ENCODE data around the gene SLC6A16. TPM values are rescaled to one million over a fixed set of nuclear protein-coding genes. Genes with fewer than 3 reads are reported as not detected.

The SLC6A16 gene
- total RNA-seq, 1 donor from 2014 or later, result 1.1 TPM

DNA sequence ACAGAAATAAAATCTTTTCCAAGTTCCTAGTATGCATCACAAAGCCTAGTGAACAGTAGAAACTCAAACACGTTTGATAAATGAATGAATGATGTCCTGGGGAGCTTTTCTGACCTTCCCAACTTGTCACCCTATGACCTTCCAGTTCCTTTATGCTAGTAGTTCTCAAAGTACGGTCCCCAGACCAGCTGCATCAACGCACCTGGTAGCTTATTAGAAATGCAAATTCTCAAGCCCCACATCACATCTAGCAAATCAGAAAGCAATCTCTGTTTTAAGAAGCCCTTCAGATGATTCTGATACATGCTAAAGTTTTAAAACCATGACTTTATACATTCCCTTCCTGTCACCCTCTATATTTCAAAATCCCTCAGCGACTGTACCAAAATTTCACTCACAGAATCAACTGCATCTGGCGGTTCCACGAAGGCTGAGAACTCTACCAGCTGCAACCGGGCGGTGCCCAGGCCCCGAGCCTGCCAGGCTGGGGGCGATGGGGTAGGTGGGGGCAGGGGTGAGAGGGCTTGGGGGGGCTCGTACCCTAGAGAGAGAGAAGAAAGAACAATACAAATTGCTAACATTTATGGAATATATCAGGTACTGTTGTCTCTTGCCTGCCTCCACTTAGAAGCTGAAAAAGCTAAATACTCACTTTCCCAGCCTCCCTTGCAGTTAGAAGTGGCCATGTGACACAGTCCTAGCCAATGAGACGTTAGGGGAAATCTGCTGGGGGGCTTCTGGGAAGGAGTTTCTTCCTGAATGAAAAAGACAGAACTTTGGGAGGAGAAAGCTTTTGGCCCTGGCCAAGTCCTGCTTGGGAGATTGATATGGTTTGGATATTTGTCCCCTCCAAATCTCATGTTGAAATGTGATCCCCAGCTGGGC lies 23.6 kb upstream of the SLC6A16 start:
- ATAC-seq (no peak), DNase-seq (no peak)
- intact Hi-C loops (cut with micrococcal nuclease), result no loop called here

DNA sequence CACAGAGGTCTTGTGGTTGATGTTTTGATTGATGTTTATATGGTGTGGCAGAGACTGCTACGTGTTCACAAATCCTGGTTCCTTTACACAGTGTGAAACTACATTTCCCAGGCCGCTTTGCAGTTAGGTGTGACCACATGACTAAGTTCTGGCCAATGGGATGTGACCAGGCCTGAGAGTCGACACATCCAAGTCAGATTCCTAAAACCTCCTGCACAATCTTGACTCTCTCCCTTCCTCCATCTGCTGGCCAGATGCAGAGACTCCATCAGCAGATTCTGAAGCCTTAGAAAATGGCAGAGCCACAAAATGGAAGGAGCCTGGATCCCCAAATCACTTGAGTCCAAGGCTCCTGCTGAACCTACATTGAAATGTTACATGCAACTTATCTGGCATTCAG lies 22.8 kb upstream of the SLC6A16 start:
- DNase-seq (no peak), ATAC-seq (peak; percentile 68)
- intact Hi-C loops (cut with micrococcal nuclease), result no loop called here

- ATAC-seq, result no peak
- intact Hi-C loops (cut with micrococcal nuclease), result no loop called here
- DNase-seq, result no peak
Observed at GRCh38 chr19:49347191-49347590, 22.2 kb upstream of the SLC6A16 start.

GRCh38 chr19:49344505-49345423 lies 19.8 kb upstream of the SLC6A16 start:
- intact Hi-C loops (cut with micrococcal nuclease), result no loop called here
- no peak for DNase-seq
- ATAC-seq, result no peak

GRCh38 chr19:49343123-49343522 lies 18.1 kb upstream of the SLC6A16 start:
- intact Hi-C loops (cut with micrococcal nuclease), result no loop called here
- ATAC-seq, result no peak
- no peak for DNase-seq

- ATAC-seq (no peak), DNase-seq (no peak)
- intact Hi-C loops (cut with micrococcal nuclease), result no loop called here
Observed at GRCh38 chr19:49342291-49342721, 17.3 kb upstream of the SLC6A16 start.

DNA sequence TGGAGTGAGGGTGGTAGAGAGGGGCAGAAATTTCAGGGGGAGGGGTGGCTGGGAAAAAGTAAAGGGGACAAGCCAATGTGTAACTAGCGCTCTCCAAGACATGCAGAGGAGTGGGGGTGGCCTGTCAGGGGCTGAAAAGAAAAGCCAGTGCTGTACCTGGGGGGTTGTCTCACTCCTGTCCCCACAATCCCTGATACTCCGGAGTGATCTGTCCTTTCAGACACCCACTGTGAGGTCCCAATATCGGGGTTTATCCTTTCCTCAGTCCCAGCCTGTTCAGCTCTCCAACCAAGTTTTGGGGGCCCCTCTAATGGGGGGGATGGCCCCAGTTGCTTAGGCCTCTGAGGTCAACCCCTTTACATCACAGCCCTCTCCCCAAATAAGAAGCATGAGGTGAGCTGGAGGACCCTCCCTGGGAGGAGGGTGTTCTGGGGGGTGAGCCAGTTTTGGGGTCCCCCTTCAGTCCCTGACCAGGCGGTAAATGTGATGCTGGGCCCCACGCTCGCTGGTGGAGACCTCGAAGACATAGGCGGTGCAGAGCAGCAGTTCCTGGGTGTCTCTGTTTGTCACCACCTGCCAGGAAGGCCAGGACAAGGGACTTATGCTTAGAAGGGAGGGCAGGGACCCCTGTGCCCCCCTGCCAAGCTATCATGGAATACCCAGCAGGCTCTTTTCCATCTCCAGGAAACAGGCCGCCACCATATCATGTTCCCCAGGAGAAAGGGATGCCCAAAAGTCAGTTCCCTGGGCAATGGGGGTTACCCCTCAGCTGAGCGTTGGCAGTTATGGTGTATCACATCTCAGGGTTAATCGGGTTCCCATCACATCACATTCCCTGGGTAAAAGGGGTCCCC lies 16.1 kb upstream of the SLC6A16 start:
- ATAC-seq (no peak), DNase-seq (no peak)
- intact Hi-C loops (cut with micrococcal nuclease), result no loop called here

- intact Hi-C loops (cut with micrococcal nuclease), result no loop called here
- ATAC-seq, result peak; percentile 42
- peak; percentile 79 for DNase-seq
Observed at GRCh38 chr19:49340069-49340864, 15.3 kb upstream of the SLC6A16 start.

DNA sequence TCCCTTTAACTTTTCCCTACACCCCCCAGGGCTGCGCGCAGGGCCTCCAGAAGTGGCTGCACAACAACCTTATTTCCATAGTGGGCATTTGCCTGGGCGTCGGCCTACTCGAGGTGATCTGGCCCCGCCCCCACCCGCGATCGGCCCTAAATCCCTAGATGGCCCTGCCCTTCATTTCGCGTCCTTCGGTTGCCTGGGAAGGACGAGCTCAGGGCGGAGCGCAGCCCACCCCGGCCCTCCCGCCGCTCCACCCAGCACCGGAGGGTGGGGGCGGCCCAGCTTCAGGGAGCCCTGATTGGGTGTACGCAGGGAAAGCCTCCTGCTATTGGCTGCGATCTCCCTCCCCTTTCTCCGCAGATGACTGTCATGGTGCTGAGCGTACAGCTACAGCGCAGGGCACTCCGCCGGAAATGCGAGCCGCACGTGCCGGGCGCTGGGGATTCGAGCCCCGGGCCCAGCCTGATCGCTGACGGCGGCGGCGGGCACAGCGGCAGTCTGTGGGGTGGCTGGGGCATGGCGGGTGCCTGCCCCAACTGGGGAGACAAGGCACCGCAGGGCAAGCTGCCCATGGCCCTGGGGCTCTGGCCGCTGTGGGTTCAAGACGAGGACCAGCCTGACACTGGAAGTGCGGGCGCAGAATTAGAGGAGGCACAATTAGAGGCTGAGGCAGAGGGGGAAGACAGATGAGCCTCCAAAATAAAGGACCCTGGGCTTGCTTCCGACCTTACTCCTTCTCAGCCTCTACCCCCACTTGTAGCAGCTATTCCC lies 14.5 kb upstream of the SLC6A16 start:
- DNase-seq (peak; percentile 92), ATAC-seq (peak; percentile 95)
- intact Hi-C loops (cut with micrococcal nuclease), result no loop called here

DNA sequence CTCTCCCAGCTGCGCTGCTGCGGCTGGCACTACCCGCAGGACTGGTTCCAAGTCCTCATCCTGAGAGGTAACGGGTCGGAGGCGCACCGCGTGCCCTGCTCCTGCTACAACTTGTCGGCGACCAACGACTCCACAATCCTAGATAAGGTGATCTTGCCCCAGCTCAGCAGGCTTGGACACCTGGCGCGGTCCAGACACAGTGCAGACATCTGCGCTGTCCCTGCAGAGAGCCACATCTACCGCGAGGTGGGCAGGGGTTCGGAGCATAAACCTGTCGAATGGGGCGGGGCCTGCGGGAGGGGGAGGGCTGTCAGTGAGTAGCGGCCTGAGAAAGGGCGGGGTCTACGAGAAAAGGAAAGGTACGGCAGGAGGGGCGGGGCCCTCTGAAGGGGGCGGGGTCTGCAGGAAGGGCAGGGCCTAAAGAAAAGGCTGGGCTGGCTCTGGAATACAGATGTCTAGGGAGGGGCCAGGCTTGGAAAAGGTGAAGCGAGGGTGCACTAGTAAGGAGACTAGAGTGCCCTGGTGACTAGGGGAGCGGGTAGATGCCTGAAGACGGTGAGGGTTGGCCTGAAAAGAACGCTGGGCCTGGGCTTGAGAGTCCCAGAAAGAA lies 13.8 kb upstream of the SLC6A16 start:
- intact Hi-C loops (cut with micrococcal nuclease), result no loop called here

GRCh38 chr19:49338023-49338677 lies 13.2 kb upstream of the SLC6A16 start:
- intact Hi-C loops (cut with micrococcal nuclease), result no loop called here
- ATAC-seq (no peak), DNase-seq (no peak)

More for the DNA sequence above, 13.8 kb upstream of the SLC6A16 start:
- ATAC-seq (peak; percentile 71), DNase-seq (peak; percentile 85)

GRCh38 chr19:49337267-49338022 lies 12.5 kb upstream of the SLC6A16 start:
- intact Hi-C loops (cut with micrococcal nuclease), result no loop called here
- ATAC-seq (no peak), DNase-seq (no peak)

DNA sequence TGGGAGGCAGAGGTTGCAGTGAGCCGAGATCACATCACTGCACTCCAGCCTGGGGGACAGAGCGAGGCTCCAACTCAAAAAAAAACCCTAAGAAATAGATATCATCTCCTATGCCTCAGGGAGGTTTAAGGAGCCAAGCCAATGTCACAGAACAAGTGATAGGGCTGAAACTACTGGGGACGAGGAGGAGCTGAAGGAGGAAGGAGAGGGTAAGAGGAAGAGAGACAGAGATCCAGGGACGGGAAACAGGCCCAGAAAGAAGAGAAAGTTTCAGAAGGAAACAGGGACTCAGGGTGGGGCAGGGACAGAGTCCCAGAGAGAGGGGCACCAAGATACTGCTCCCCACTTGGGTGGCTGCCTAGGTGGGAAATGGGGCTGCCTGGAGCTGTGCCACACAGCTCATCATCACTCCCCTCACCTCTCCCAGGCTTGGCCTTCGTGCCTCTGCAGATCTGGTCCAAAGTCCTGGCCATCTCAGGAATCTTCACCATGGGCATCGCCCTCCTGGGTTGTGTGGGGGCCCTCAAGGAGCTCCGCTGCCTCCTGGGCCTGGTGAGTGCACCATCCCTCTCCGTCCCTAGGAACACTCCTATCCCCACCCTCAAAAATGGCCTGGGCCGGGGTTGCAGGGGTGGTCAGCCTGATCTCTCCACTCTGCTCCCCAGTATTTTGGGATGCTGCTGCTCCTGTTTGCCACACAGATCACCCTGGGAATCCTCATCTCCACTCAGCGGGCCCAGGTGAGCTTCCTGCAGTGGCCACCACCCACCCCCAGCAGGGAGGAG lies 11.7 kb upstream of the SLC6A16 start:
- ATAC-seq (no peak), DNase-seq (no peak)
- intact Hi-C loops (cut with micrococcal nuclease), result no loop called here

DNA sequence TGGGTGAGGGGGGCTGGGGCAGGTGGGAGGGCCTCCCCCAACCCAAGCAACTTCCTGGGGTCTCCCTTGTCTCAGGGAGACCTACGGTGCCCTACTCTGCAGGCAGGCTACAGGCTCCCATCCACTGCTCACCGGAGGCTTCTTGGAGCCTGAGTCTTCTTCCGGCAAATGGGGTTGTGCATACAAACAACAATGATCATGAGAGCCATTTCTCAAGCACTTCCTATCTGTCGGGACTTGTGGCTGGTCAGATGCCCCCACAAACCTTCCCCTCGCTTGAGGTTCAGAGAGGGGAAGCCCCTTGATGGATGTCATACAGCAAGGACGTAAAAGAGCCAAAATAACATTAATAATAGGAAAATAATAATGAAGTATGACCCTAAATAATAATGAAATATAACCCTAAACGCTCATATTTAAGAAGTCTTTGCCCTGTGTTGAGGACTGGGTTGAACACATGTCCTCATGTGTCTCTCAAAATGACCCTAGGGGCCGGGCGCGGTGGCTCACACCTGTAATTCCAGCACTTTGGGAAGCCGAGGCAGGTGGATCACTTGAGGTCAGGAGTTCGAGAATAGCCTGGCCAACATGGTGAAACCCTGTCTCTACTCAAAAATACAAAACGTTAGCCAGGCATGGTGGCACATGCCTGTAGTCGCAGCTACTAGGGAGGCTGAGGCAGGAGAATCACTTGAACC lies 10.9 kb upstream of the SLC6A16 start:
- ATAC-seq (no peak), DNase-seq (no peak)
- intact Hi-C loops (cut with micrococcal nuclease), result no loop called here
